Left lung (tissue), 10 donors: ENCODE results near the gene HS6ST1. TPM values are rescaled to one million over a fixed set of nuclear protein-coding genes. Genes with fewer than 3 reads are reported as not detected.

Experiments
- ATAC-seq: fragments of 200-7000 bp; cut with Tn5 transposase; one replicate; pipeline ENCODE4 v1.9.1; 2020; ENCODE audit warnings: moderate library complexity
- DNase-seq, 4 donors: peaks; one replicate each; pipeline ENCODE4 v3.0.0-alpha.2; 2013 to 2020
- H3K27ac ChIP-seq, 2 donors: fragments of 200-600 bp; sonication (generic) in 1 of 2; one replicate each; pipeline versions ENCODE4 v1.5.0 to v1.8.0; 2020 to 2021
- H3K27me3 ChIP-seq, 2 donors: fragments of 200-600 bp; sonication (generic) in 1 of 2; one replicate each; pipeline versions ENCODE4 v1.5.0 to v1.8.0; 2020 to 2021
- H3K36me3 ChIP-seq, 2 donors: fragments of 200-600 bp; sonication (generic) in 1 of 2; one replicate each; pipeline versions ENCODE4 v1.5.0 to v1.8.0; 2020 to 2021
- H3K4me1 ChIP-seq, 2 donors: fragments of 200-600 bp; one replicate each; pipeline ENCODE4 v1.8.0; 2021
- H3K4me3 ChIP-seq, 2 donors: fragments of 200-600 bp; sonication (generic) in 1 of 2; one replicate each; pipeline versions ENCODE4 v1.5.0 to v1.8.0; 2020 to 2021; ENCODE audit warnings: mild to moderate bottlenecking in 1 of 2
- H3K9me3 ChIP-seq, 2 donors: fragments of 200-600 bp; sonication (generic) in 1 of 2; one replicate each; pipeline versions ENCODE4 v1.5.0 to v1.8.0; 2020 to 2021
- intact Hi-C, 2 donors: fragments of 100-400 bp; cut with DNase I; formaldehyde crosslinking; loops; one replicate each; pipeline versions ENCODE4 v1.11.2 to v1.14.2; 2022
- polyA plus RNA-seq, 6 donors: library from polyadenylated mRNA; unstranded; fragments of 120-200 nt; gene quantifications; one replicate each; pipeline ENCODE4 v1.2.1, GENCODE V29; 2013; ENCODE audit not compliant: insufficient read length in 6 of 6
- total RNA-seq, 2 donors: library from RNA; stranded (reverse); fragmentation: NEBNext Ultra II Directional; extraction: Animal tissue kit (Norgen Biotek cat#: 25700); gene quantifications; one replicate each; pipeline ENCODE4 v1.2.1, GENCODE V29; 2021
- TF ChIP-seq, protein P1 (sequence below), 2 donors: fragments of 200-600 bp; sonication (generic) in 1 of 2; IDR thresholded peaks; one replicate each; pipeline versions ENCODE4 v1.5.0 to v1.8.0; 2021; ENCODE audit warnings: antibody characterized with exemption in 2 of 2
- donor health status: DM: no; HTN: yes; CAD: no.
- donor health status: DM: no; HTN: no; CAD: no.

HS6ST1 gene
- total and polyA plus RNA-seq, 8 donors: 29.3 to 46.4 (median 37.2) TPM

DNA sequence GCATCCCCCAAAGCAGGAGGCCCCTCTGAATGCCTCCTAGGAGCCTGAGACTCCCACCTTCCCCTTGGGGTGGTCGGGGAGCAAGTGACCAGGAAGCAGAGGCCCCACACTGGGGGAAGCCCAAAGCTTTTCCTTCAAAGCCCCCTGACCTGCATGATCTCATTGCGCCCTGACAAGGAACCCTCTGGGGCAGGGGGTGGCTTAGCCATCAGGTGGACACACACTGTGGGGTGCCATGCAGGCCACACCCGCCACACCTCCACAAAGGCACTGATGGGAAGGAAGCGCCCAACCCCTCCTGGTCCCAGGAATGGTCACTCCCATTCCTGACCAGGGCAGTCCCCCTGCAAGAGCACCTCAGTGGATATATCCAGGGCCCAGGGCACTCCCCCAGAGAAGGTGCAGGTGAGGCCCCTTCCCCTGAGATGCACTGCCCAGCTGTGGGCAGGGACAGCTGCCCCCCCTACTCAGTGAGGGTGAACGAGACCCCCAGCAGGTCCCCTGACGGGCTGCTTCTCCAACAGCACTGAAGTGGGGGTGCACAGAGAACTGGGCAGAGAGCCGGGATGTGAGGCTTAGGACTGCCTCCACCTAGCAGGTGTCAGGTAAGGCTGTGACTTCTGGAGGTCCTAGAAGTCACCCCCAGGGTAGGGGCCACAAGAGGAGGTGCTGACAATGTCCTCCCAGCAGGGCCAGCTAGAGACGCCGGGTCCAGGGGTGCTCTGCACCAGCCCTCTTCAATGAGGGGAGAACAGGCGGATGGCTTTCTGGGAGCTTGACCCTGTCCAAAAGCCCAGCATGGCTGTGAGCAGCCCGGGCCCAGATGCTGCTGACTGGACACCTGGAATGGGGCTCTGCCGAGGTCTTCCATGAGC, 31.5 kb downstream of the HS6ST1 start:
- intact Hi-C loops: no loop called here
- ATAC-seq: no peak

DNA sequence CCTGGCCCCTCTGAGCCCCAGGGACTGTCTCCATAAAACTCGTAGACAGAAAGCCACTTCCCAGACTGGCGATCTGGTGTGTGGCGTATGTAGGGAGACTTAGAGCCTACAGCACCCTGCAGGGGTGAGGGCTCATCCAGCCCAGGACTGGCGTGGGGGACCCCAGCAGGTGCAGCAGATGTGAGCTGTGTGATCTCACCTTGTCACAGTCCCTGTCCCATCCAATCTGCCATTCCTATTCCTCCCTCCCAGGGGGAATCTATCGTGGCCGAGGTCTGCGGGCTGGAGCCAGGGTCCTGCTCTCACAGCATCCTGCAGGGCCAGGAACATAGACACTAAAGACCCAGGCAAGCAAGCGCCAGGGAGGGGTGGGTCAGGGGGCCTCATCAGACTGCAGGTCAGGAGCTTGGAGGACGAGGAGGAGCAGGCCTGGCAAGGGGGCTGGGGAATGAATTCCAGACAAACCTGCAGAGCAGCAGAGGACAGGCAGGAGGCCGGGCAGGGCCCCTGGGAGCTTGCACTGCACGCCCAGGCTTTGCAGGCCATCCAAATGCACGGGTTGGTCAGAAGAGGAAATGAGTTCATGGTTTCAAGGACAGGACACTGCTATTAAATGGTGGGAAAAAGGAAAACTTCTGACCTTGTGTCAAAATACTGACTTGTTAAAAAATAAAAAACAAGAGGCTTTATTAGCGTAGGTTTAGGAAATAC, 32.5 kb downstream of the HS6ST1 start:
- Histone ChIP-seq H3K4me3 (no peak overlapping the region), H3K4me1 (peaks cover 3 to 21% of the 10 kb centered on the region in 2 donors), H3K36me3 (no peaks in the 10 kb centered on the region), H3K27ac (no peak overlapping the region), H3K27me3 (no peaks in the 10 kb centered on the region), H3K9me3 (no peaks in the 10 kb centered on the region)
- TF ChIP-seq, protein P1, sequence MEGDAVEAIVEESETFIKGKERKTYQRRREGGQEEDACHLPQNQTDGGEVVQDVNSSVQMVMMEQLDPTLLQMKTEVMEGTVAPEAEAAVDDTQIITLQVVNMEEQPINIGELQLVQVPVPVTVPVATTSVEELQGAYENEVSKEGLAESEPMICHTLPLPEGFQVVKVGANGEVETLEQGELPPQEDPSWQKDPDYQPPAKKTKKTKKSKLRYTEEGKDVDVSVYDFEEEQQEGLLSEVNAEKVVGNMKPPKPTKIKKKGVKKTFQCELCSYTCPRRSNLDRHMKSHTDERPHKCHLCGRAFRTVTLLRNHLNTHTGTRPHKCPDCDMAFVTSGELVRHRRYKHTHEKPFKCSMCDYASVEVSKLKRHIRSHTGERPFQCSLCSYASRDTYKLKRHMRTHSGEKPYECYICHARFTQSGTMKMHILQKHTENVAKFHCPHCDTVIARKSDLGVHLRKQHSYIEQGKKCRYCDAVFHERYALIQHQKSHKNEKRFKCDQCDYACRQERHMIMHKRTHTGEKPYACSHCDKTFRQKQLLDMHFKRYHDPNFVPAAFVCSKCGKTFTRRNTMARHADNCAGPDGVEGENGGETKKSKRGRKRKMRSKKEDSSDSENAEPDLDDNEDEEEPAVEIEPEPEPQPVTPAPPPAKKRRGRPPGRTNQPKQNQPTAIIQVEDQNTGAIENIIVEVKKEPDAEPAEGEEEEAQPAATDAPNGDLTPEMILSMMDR (IDR thresholded peaks at IDR 0.05): no peak
- intact Hi-C loops: no loop called here
- no peak for ATAC-seq
- peak in 1 of 4 donors; percentile 57 for DNase-seq

More for the DNA sequence above, 31.5 kb downstream of the HS6ST1 start:
- DNase-seq: peak in 1 of 4 donors; percentile 61
- Histone ChIP-seq H3K9me3 (no peaks in the 10 kb centered on the region), H3K27me3 (no peaks in the 10 kb centered on the region), H3K27ac (no peak overlapping the region), H3K4me3 (no peak overlapping the region), H3K4me1 (peaks cover 0 to 11% of the 10 kb centered on the region in 2 donors), H3K36me3 (no peaks in the 10 kb centered on the region)
- TF ChIP-seq, protein P1 (IDR thresholded peaks at IDR 0.05): no peak

DNA sequence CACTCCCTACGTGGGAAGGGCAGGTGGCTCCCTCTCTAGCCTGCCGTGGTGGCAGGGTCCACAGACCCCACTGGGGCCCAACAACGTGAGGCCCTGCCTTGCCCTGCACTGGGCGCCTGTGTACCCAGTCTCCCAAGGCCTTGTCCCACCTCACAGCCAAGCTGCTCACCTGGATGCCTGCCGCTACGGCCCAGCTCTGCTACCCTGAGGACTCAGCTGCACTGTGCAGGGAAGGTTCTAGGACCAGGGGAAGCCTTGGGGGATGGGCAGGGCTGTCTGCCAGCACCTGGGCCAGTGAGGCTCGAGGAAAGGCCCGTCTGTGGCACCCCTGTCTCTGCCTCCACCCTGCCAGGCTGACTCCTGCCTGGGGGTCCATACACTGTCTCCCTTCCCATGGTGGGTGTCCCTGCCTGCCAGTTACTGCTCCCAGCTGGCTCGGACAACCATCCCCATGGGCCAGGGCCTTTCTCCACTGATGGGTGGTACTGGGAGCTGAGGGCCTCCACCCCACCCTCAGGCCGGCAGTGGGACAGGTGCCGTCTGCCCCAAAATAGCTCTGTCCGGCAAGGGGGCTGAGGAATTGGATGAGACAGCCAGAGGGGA, 33.2 kb downstream of the HS6ST1 start:
- Histone ChIP-seq H3K4me3 (no peak overlapping the region), H3K4me1 (peaks cover 7 to 28% of the 10 kb centered on the region in 2 donors), H3K36me3 (no peaks in the 10 kb centered on the region), H3K27ac (no peak overlapping the region), H3K27me3 (no peaks in the 10 kb centered on the region), H3K9me3 (no peaks in the 10 kb centered on the region)
- no peak for ATAC-seq
- TF ChIP-seq, protein P1 (IDR thresholded peaks at IDR 0.05): no peak
- intact Hi-C loops: no loop called here
- DNase-seq: peak in 1 of 4 donors; percentile 50

DNA sequence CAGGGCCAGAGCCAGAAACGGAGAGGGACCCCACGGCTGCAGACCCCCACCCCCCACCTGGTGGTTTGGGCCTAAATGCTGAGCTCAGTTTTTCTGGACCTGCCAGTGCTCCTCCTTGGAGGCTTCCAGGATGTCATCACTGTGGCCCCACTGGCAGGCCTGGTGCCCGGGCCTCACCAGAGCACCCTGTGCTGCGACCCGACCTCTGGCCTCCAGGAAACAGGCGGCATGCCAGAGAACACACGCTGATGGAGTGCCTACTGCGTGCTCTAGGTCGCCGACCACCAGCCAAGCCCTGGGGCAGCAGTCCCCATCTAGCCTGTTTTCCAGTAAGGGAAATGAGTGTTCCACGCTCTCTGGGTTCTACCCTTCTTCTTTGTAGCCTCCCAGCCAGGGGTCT, 33.8 kb downstream of the HS6ST1 start:
- no peak for ATAC-seq

More for the DNA sequence above, 33.8 kb downstream of the HS6ST1 start:
- TF ChIP-seq, protein P1 (IDR thresholded peaks at IDR 0.05): no peak
- no peaks in the 10 kb centered on the region for H3K36me3 ChIP-seq
- peaks cover 7 to 34% of the 10 kb centered on the region in 2 donors for H3K4me1 ChIP-seq
- intact Hi-C loops: no loop called here
- H3K27me3 ChIP-seq: no peaks in the 10 kb centered on the region
- H3K4me3 ChIP-seq: no peak overlapping the region
- peak in 1 of 4 donors; percentile 61 for DNase-seq
- no peak overlapping the region for H3K27ac ChIP-seq
- H3K9me3 ChIP-seq: no peaks in the 10 kb centered on the region
